COLO668 (cell line): ENCODE measurements around the gene UGT2B17.

Experiments used
- DNase-seq: peaks from one replicate; lab custom pipeline; 2025; ENCODE audit not compliant: unreplicated experiment; lab: John Stamatoyannopoulos, UW

UGT2B17 gene

DNA sequence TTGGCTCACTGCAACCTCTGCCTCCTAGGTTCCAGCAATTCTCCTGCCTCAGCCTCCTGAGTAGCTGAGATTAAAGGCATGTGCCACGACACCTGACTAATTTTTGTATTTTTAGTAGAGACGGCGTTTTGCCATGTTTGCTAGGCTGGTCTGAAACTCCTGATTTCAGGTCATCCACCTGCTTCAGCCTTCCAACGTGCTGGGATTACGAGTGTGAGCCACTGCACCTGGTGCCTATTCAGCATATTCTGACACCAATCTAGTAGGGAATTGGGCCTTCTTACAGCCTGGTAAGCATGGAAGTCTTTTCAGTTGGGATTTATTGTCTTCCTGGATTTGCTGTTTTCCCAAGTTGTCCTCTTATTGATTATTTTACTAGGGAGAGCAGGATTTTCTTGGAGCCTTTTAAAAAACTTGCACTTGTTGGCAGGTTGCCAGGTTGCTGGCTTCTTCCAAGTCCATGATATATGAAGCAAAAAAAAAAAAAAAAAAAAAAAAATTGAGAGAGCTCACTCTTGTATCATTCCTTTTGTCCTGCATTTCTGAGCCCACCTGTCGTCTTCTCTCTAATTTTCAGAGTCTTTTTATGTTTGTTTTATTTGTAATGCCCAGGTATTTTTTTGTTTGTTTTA lies 85.2 kb downstream of the UGT2B17 start:
- DNase-seq = no peak

DNA sequence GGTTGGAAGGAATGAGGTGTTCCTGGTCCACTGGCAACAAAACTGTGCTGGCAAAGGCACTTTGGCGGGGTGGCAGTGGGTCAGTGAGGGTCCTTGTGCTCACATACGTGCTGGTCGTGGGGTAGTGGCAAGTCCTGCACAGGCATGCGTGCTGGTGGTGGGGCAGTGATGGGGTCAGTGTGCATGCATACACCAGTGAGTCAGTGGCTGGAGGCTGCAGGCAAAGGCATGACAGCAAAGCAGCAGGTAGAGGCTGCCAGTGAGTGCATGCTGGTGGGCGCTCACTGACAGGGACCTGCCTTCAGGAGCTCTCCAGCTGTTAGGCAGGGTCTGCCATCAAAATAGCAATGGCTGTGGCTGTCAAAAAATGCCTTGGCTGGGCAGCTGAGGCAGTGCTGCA lies 86.8 kb downstream of the UGT2B17 start:
- DNase-seq = no peak
